NCI-H1694 treated with DMSO at 0.1 percent for 48 hours (cell line): ENCODE measurements around the gene PATZ1.

Source experiments
- DNase-seq: peaks from one replicate; lab custom pipeline; 2025; lab: John Stamatoyannopoulos, UW

PATZ1 gene

GRCh38 chr22:31281733-31282132, 64.4 kb downstream of the PATZ1 start:
- no peak for DNase-seq

GRCh38 chr22:31279821-31280505, 66.2 kb downstream of the PATZ1 start:
- no peak for DNase-seq

- DNase-seq = no peak
These were observed 66.8 kb downstream of the PATZ1 start for GRCh38 chr22:31279327-31279669.

GRCh38 chr22:31278626-31279326, 67.4 kb downstream of the PATZ1 start:
- no peak for DNase-seq

GRCh38 chr22:31278151-31278621, 68.0 kb downstream of the PATZ1 start:
- DNase-seq = no peak

GRCh38 chr22:31277741-31278140, 68.4 kb downstream of the PATZ1 start:
- DNase-seq = no peak

GRCh38 chr22:31276426-31277167, 69.5 kb downstream of the PATZ1 start:
- no peak for DNase-seq
